NCI-H1105 treated with DMSO at 0.1 percent for 48 hours (cell line): ENCODE measurements around the gene CARS2.
A peak's percentile ranks its signal among the peaks of the same experiment; 100 is the strongest.
"Not testable (repeated sequence)": the region's sequence is repeated elsewhere in the genome, so short reads cannot be mapped to it uniquely, and the experiment has no call there.

Experiments used
- DNase-seq: peaks from one replicate; lab custom pipeline; 2025; lab: John Stamatoyannopoulos, UW

CARS2 gene

GRCh38 chr13:110705826-110706569, at the start of gene CARS2:
CARS2 (minus strand) TSS chr13:110706116; CDS start chr13:110706093, 23 bp downstream.
- peak; percentile 99 for DNase-seq

DNA sequence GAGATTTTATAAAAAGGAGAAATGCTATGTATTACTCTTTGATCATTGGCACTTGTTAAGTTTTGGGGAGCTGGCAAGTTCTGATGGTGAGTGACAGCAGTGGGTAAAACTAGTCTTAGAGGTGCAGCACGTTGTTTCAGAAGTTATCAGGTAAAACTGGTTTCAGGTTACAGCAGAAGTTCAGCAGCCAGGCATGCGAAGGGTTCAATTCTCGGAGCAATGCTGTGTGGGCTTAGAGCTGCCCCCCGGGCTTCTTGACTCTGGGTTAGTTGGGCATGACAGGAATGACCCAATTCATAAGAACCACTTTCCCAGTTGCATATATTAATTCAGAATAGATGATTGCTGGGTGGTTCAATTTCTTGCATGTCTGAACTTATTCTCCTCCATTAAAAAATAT, 42.4 kb upstream of the CARS2 start:
- no peak for DNase-seq

GRCh38 chr13:110746438-110746837, 40.5 kb upstream of the CARS2 start:
- no peak for DNase-seq

DNA sequence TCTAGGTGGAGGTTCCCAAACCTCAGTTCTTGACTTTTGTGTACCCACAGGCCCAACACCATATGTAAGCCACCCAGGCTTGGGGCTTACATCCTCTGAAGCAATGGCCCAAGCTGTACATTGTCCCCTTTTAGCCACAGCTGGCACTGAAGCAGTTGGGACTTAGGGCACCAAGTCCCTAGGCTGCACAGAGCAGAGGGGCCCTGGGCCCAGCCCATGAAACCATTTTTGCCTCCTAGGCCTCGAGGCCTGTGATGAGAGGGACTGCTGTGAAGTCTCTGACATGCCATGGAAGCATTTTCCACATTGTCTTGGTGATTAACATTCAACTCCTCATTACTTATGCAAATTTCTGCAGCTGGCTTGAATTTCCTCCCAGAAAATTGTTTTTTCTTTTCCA, 37.8 kb upstream of the CARS2 start:
- no peak for DNase-seq

- no peak for DNase-seq
These were observed 31.6 kb upstream of the CARS2 start for GRCh38 chr13:110737555-110737954.

- no peak for DNase-seq
These were observed 28.6 kb upstream of the CARS2 start for GRCh38 chr13:110734561-110734960.

GRCh38 chr13:110731072-110731471, 25.2 kb upstream of the CARS2 start:
- no peak for DNase-seq

- no peak for DNase-seq
These were observed 20.8 kb upstream of the CARS2 start for GRCh38 chr13:110726726-110727125.

DNA sequence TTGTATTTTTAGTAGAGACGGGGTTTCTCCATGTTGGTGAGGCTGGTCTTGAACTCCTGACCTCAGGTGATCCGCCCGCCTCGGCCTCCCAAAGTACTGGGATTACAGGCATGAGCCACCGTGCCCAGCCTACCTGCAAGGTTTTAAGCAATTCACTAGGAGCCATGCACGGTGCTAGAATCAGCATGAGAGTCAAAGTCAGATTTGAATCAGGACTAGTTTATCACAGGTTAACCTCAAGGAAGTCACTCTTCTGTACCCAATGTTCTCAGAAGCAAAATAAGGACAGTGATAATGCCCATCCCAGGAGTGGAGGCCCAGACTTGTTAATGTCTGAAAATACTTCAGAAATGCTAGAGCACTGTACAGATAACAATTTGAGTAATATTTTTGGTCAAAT, 20.2 kb upstream of the CARS2 start:
- not testable (repeated sequence) for DNase-seq

DNA sequence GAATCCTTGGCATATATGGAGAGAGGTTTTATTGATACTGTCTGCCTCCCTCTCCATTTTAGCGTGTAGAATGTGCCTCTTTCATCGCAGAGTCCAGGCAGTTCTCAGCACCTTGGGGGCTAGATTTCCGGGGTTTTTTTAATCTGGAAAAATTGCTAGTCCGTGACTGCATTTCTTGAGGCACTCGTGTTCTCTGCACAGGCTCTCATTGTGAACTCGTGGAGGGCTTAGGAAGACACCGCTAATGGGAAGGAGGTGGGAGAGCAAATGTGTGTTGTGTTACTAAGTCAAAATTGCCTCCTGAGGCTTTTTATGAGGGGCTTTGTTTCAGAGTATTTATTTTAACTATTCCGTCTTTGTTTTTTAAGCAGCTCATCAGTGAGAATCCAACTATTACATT, 17.7 kb upstream of the CARS2 start:
- DNase-seq: no peak

DNA sequence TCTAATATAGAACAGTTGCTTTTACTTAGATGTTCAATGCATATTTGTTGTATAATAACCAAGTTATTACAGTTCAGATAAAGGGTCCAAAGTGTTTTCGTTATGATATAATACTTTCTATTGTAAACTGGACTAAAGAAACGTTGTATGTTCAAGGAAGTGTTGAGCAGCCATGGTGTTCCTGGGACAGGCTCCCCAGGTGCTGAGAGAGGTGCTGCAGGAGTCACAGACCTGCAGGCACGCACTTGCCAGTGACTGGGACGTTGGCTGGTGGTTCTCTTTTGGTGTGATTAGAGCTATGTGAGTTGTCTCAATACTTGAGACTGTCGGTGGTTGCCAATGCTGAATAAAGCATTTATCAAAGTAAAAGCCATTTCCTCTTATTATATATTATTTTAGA, 17.1 kb upstream of the CARS2 start:
- no peak for DNase-seq

DNA sequence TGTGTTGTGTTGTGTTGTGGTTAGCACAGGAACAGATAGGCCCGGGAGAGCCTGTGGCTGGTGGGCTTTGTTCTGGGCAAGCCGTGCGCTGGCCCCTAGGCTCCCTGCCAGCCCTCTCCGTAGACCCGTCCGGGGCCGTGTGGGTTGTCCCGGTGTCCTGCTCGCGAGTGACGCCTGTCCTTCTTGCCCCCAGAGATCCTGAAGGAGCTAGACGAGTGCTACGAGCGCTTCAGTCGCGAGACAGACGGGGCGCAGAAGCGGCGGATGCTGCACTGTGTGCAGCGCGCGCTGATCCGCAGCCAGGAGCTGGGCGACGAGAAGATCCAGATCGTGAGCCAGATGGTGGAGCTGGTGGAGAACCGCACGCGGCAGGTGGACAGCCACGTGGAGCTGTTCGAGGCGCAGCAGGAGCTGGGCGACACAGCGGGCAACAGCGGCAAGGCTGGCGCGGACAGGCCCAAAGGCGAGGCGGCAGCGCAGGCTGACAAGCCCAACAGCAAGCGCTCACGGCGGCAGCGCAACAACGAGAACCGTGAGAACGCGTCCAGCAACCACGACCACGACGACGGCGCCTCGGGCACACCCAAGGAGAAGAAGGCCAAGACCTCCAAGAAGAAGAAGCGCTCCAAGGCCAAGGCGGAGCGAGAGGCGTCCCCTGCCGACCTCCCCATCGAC, 13.3 kb upstream of the CARS2 start:
- DNase-seq: no peak

GRCh38 chr13:110716247-110716515, 10.3 kb upstream of the CARS2 start:
- DNase-seq: peak; percentile 57

GRCh38 chr13:110715395-110716246, 9.7 kb upstream of the CARS2 start:
- peak; percentile 100 for DNase-seq

DNA sequence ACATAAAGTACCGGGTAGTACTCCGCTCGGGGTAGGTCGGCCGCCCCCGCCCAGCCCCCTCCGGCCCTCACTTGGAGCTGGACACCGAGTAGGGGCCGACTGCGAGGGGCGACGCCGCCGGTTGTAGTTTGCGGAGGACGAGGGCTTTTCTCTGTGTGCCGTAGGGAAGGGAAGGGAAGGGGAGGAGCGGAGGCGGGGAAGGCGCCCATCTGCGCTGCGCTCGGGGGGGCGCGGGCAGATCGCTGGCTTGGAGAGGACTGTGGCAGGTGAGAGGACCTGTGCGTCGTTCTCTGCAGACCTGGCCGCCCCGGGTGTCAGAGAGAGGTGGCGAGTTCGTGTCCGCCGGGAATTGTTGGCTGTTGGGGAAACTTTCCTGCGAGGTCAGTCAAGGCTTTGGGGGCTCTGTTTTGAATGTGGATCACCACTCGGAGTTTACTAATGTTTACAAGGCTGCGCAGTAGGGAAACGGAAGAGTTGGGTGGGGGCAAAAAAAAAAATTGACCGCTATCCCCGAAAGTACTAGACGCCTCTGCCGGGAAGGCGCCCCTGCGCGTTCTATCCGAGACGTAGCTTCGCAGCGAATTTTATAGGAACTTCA, 9.0 kb upstream of the CARS2 start:
- peak; percentile 91 for DNase-seq

DNA sequence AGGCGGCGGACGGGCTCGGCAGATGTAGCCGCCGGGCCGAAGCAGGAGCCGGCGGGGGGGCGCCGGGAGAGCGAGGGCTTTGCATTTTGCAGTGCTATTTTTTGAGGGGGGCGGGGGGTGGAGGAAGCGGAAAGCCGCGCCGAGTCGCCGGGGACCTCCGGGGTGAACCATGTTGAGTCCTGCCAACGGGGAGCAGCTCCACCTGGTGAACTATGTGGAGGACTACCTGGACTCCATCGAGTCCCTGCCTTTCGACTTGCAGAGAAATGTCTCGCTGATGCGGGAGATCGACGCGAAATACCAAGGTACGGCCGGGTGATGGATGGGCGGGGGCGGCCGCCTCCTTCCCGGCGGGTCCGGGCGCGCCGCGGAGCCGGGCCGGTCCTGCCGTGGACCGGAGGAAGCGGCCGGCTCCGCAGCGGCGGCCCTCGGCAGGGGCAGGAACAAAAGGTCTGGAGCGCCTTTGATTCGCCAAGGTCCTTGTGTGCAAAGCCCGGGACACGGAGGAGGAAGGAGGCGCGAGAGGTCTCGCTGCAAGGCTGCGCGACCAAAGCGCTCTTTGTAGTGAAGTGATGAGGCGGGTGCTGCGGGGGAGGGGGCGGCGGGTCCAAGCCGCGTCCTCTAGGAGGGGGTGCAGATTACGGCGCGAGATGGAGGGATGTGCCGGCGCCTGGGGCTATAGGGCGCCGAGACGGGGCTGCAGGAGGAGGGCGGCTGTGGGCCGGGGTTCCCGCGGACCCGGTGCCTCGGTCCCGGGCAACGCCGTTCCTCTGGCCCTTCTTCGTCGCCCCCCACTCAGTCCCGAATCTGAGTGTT, 8.3 kb upstream of the CARS2 start:
- peak; percentile 54 for DNase-seq

DNA sequence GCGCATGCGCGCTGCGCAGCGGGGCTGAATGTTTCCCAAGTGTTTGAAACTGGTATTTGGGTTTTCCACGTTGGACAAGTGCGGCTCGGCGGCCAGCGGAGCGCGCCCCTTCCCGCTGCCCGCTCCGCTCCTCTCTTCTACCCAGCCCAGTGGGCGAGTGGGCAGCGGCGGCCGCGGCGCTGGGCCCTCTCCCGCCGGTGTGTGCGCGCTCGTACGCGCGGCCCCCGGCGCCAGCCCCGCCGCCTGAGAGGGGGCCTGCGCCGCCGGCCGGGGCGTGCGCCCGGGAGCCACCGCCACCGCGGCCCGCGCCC, 7.7 kb upstream of the CARS2 start, which contains the start of gene ING1:
ING1 (plus strand) TSS at position 59 of the 311 bp plus-strand sequence. CDS start 450 bp downstream, outside the sequence.
- no peak for DNase-seq

GRCh38 chr13:110712849-110713641, 7.1 kb upstream of the CARS2 start:
- DNase-seq: peak; percentile 100

- peak; percentile 95 for DNase-seq
These were observed 6.3 kb upstream of the CARS2 start for GRCh38 chr13:110712081-110712848.
